Activated CD8-positive, alpha-beta memory T cell treated with anti-CD3 and anti-CD28 coated beads, Interleukin-2, amount 50 U/mL, for 1 hour (primary cell): ENCODE results near the gene GAB4.

Experiments used
- DNase-seq: peaks from one replicate; pipeline ENCODE4 v3.0.0-alpha.2; 2020; ENCODE audit errors: extremely low read depth

GAB4 gene

GRCh38 chr22:16914006-16914405 is 94.0 kb downstream of the GAB4 start:
- no peak for DNase-seq

- no peak for DNase-seq
These were observed 95.7 kb downstream of the GAB4 start for GRCh38 chr22:16912281-16912680.
